HepG2 (cell line): Measurements from ENCODE around the gene ZNF121. TPM values are rescaled to one million over a fixed set of nuclear protein-coding genes. Genes with fewer than 3 reads are reported as not detected.

Source experiments
- CREM ChIP-seq, 2 experiments: sonication (generic) in 1 of 2; formaldehyde crosslinking in 1 of 2; IDR thresholded peaks; 2 replicates each; pipeline versions ENCODE4 v1.4.0 to v1.6.1; 2016 to 2020; ENCODE audit warnings: antibody characterized with exemption in 1 of 2, mild to moderate bottlenecking in 1 of 2, missing genetic modification reagents in 1 of 2
- HOXA9 ChIP-seq: sonication (generic); formaldehyde crosslinking; IDR thresholded peaks from 2 replicates; pipeline ENCODE4 v1.8.1; 2022; ENCODE audit warnings: missing genetic modification reagents, mild to moderate bottlenecking, moderate library complexity, borderline replicate concordance
- KLF12 ChIP-seq: sonication (generic); formaldehyde crosslinking; IDR thresholded peaks from 2 replicates; pipeline ENCODE4 v1.4.0; 2020; ENCODE audit warnings: missing genetic modification reagents, borderline replicate concordance
- THYN1 ChIP-seq: sonication (generic); formaldehyde crosslinking; IDR thresholded peaks from 2 replicates; pipeline ENCODE4 v1.8.1; 2023; ENCODE audit warnings: low read depth, mild to moderate bottlenecking, moderate library complexity, missing genetic modification reagents, borderline replicate concordance
- ZNF253 ChIP-seq: sonication (generic); formaldehyde crosslinking; IDR thresholded peaks from 2 replicates; pipeline ENCODE4 v1.8.0; 2022; ENCODE audit warnings: mild to moderate bottlenecking, missing genetic modification reagents, borderline replicate concordance
- ZNF282 ChIP-seq: fragments of 450-650 bp; IDR thresholded peaks from 2 replicates; pipeline ENCODE4 v1.6.1; 2018; ENCODE audit not compliant: partially characterized antibody
- ZNF451 ChIP-seq: sonication (generic); formaldehyde crosslinking; IDR thresholded peaks from 2 replicates; pipeline ENCODE4 v1.5.0; 2020; ENCODE audit warnings: mild to moderate bottlenecking, missing genetic modification reagents
- ZNF530 ChIP-seq: sonication (generic); formaldehyde crosslinking; IDR thresholded peaks from 2 replicates; pipeline ENCODE4 v1.5.0; 2020; ENCODE audit warnings: low read depth, mild to moderate bottlenecking, missing genetic modification reagents
- ZNF549 ChIP-seq: sonication (generic); formaldehyde crosslinking; IDR thresholded peaks from 2 replicates; pipeline ENCODE4 v1.5.0; 2020; ENCODE audit warnings: missing genetic modification reagents
- ZNF609 ChIP-seq: sonication (generic); formaldehyde crosslinking; IDR thresholded peaks from 2 replicates; pipeline ENCODE4 v1.4.0; 2020; ENCODE audit warnings: mild to moderate bottlenecking, missing genetic modification reagents, borderline replicate concordance
- ZNF772 ChIP-seq: sonication (generic); formaldehyde crosslinking; IDR thresholded peaks from 2 replicates; pipeline ENCODE4 v1.5.0; 2020; ENCODE audit warnings: mild to moderate bottlenecking, missing genetic modification reagents
- polyA plus RNA-seq, 8 experiments: library from polyadenylated mRNA; depleted of rRNA in 3 of 8; stranded (reverse) in 7 of 8; unstranded in 1 of 8; fragments of >200 nt; fragmentation: Illumina TruSeq in 4 of 8; extraction: Trizol in 4 of 8; gene quantifications; 2 replicates each; pipeline versions ENCODE4 v1.2.1 to v1.2.3, GENCODE V29; 2011 to 2016; ENCODE audit warnings: low read depth in 4 of 8, missing spikeins in 1 of 8, mixed read lengths in 1 of 8; ENCODE audit not compliant: insufficient read depth in 1 of 8
- total RNA-seq, 5 experiments: library from RNA; depleted of rRNA; stranded (reverse); fragments of >200 nt; fragmentation: Illumina TruSeq; extraction: Trizol; gene quantifications; 2 replicates each; pipeline ENCODE4 v1.2.3, GENCODE V29; 2016; ENCODE audit warnings: low read depth in 1 of 5
- TF ChIP-seq, protein P1 (sequence below): sonication (generic); formaldehyde crosslinking; IDR thresholded peaks from 2 replicates; pipeline ENCODE4 v1.4.0; 2020; ENCODE audit warnings: mild to moderate bottlenecking, missing genetic modification reagents, borderline replicate concordance
- TF ChIP-seq, protein P2 (sequence below): sonication (generic); formaldehyde crosslinking; IDR thresholded peaks from 2 replicates; pipeline ENCODE4 v1.4.0; 2020; ENCODE audit warnings: missing genetic modification reagents
- TF ChIP-seq, protein P3 (sequence below): sonication (generic); formaldehyde crosslinking; IDR thresholded peaks from 2 replicates; pipeline ENCODE4 v1.9.0; 2021; ENCODE audit warnings: missing genetic modification reagents, borderline replicate concordance

Gene ZNF121
- total and polyA plus RNA-seq, 2 of the 13 experiments (the other 11 are each of a cell fraction or from before 2014, with no cell fraction given): 7.8 to 56.3 TPM

- TF ChIP-seq, protein P1, sequence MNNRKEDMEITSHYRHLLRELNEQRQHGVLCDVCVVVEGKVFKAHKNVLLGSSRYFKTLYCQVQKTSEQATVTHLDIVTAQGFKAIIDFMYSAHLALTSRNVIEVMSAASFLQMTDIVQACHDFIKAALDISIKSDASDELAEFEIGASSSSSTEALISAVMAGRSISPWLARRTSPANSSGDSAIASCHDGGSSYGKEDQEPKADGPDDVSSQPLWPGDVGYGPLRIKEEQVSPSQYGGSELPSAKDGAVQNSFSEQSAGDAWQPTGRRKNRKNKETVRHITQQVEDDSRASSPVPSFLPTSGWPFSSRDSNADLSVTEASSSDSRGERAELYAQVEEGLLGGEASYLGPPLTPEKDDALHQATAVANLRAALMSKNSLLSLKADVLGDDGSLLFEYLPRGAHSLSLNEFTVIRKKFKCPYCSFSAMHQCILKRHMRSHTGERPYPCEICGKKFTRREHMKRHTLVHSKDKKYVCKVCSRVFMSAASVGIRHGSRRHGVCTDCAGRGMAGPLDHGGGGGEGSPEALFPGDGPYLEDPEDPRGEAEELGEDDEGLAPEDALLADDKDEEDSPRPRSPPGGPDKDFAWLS (CRISPR knock-in tag): no peak
- TF ChIP-seq, protein P2, sequence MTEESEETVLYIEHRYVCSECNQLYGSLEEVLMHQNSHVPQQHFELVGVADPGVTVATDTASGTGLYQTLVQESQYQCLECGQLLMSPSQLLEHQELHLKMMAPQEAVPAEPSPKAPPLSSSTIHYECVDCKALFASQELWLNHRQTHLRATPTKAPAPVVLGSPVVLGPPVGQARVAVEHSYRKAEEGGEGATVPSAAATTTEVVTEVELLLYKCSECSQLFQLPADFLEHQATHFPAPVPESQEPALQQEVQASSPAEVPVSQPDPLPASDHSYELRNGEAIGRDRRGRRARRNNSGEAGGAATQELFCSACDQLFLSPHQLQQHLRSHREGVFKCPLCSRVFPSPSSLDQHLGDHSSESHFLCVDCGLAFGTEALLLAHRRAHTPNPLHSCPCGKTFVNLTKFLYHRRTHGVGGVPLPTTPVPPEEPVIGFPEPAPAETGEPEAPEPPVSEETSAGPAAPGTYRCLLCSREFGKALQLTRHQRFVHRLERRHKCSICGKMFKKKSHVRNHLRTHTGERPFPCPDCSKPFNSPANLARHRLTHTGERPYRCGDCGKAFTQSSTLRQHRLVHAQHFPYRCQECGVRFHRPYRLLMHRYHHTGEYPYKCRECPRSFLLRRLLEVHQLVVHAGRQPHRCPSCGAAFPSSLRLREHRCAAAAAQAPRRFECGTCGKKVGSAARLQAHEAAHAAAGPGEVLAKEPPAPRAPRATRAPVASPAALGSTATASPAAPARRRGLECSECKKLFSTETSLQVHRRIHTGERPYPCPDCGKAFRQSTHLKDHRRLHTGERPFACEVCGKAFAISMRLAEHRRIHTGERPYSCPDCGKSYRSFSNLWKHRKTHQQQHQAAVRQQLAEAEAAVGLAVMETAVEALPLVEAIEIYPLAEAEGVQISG (CRISPR knock-in tag): peak; percentile 85
- TF ChIP-seq ZNF549 (CRISPR knock-in tag) (no peak), ZNF253 (CRISPR knock-in tag) (no peak), CREM (IDR thresholded peaks at IDR 0.05) (peak; percentile 98), CREM (CRISPR knock-in tag; IDR thresholded peaks at IDR 0.05) (peak; percentile 76), ZNF609 (peak; percentile 19; the same call in 1 of the 2 replicates), THYN1 (no peak), ZNF282 (no peak), HOXA9 (peak; percentile 61; the same call in 1 of the 2 replicates), ZNF451 (CRISPR knock-in tag) (no peak), ZNF530 (CRISPR knock-in tag) (no peak), ZNF772 (CRISPR knock-in tag) (peak; percentile 51), KLF12 (CRISPR knock-in tag) (peak; percentile 83)
- TF ChIP-seq, protein P3, sequence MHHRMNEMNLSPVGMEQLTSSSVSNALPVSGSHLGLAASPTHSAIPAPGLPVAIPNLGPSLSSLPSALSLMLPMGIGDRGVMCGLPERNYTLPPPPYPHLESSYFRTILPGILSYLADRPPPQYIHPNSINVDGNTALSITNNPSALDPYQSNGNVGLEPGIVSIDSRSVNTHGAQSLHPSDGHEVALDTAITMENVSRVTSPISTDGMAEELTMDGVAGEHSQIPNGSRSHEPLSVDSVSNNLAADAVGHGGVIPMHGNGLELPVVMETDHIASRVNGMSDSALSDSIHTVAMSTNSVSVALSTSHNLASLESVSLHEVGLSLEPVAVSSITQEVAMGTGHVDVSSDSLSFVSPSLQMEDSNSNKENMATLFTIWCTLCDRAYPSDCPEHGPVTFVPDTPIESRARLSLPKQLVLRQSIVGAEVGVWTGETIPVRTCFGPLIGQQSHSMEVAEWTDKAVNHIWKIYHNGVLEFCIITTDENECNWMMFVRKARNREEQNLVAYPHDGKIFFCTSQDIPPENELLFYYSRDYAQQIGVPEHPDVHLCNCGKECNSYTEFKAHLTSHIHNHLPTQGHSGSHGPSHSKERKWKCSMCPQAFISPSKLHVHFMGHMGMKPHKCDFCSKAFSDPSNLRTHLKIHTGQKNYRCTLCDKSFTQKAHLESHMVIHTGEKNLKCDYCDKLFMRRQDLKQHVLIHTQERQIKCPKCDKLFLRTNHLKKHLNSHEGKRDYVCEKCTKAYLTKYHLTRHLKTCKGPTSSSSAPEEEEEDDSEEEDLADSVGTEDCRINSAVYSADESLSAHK (CRISPR knock-in tag): no peak
Measured at GRCh38 chr19:9621156-9622037, 37.1 kb upstream of the ZNF121 start, which contains the start of gene ZNF561 (continued).
